Measurements from ENCODE around the gene C13orf46. TPM values are rescaled to one million over a fixed set of nuclear protein-coding genes. Genes with fewer than 3 reads are reported as not detected.

Gene C13orf46
- total and polyA plus RNA-seq, 10 of the 15 experiments (the other 5 are each of a cell fraction or from before 2014, with no cell fraction given): 0.01 to 0.18 (median 0.09) TPM; not detected in 6

- in situ Hi-C loops (cut with MboI): no loop called here
- H3K4me1 ChIP-seq (ENCODE audit: control insufficient read depth, insufficient read depth, low read length): no peaks in the 10 kb centered on the region
- H3K4me3 ChIP-seq: no peak overlapping the region
- no peak overlapping the region for H3K4me2 ChIP-seq (ENCODE audit: control insufficient read depth, insufficient read depth)
- ChIA-PET SMC1A (ENCODE audit: uncharacterized antibody, unreplicated experiment) (no interaction called here), POLR2A (no interaction called here), CTCF (interaction anchor here (0.6 to 1.1 kb wide), 2 partner anchors 8 to 12 kb away, joined by 3 read pairs; no protein-coding TSS in a partner anchor), RAD21 (ENCODE audit: unreplicated experiment) (no interaction called here)
- peaks cover 4% of the 10 kb centered on the region; the same call in 2 of the 3 replicates for H3K9me3 ChIP-seq (replicated peaks; ENCODE audit: control insufficient read depth, insufficient read depth, low read length)
- ATAC-seq (no peak), FAIRE-seq (no peak), DNase-seq (ENCODE audit: low read depth, low spot score) (no peak)
- intact Hi-C loops (cut with micrococcal nuclease; ENCODE audit: unreplicated experiment): no loop called here
- no peaks in the 10 kb centered on the region for H4K20me1 ChIP-seq (ENCODE audit: control insufficient read depth, insufficient read depth)
- 37% methylated on average over 13 of the region's 13 CpGs for WGBS (ENCODE audit: insufficient coverage, insufficient replicate concordance, low lambda C conversion rate, missing lambda C conversion rate)
- H3K36me3 ChIP-seq (ENCODE audit: control insufficient read depth in 2 of 2, insufficient read depth in 2 of 2, low read length in 1 of 2): no peaks in the 10 kb centered on the region
- TF ChIP-seq RBBP5 (conservative IDR thresholded peaks at IDR 0.05) (no peak), RUNX3 (IDR thresholded peaks at IDR 0.05; ENCODE audit: low read length) (0 out of 2 replicates have a peak, but pooled peaks have one; percentile 8)
- H3K27ac ChIP-seq (ENCODE audit: control insufficient read depth, insufficient read depth): no peak overlapping the region
- H3K27me3 ChIP-seq (replicated peaks in 1 of 2; ENCODE audit: control insufficient read depth in 2 of 2, insufficient read depth in 2 of 2, low read length in 1 of 2): peaks cover 1 to 2% of the 10 kb centered on the region in 2 experiments; a peak in 1 of 4 replicates
- no peak overlapping the region for H2AFZ ChIP-seq (ENCODE audit: control insufficient read depth, low read depth, low read length)
- H3K79me2 ChIP-seq (ENCODE audit: control insufficient read depth, insufficient read depth, low read length): no peaks in the 10 kb centered on the region
- H3K9ac ChIP-seq (ENCODE audit: control insufficient read depth, insufficient read depth, low read length): no peak overlapping the region
- no TSS peak for BruUV-seq (replicated peaks)
These were observed 53.1 kb downstream of the C13orf46 start for GRCh38 chr13:113920606-113921286.

GRCh38 chr13:113919761-113920559 is 53.9 kb downstream of the C13orf46 start:
- H3K9me3 ChIP-seq (replicated peaks; ENCODE audit: control insufficient read depth, insufficient read depth, low read length): peaks cover 4% of the 10 kb centered on the region; the same call in 2 of the 3 replicates
- POLR2A ChIA-PET: no interaction called here
- H4K20me1 ChIP-seq (ENCODE audit: control insufficient read depth, insufficient read depth): no peaks in the 10 kb centered on the region
- no peak overlapping the region for H2AFZ ChIP-seq (ENCODE audit: control insufficient read depth, low read depth, low read length)
- no TSS peak for BruUV-seq (replicated peaks)
- no peak overlapping the region for H3K9ac ChIP-seq (ENCODE audit: control insufficient read depth, insufficient read depth, low read length)
- CTCF ChIA-PET: interaction anchor here (1.1 kb wide), 1 partner anchor 8 kb away, joined by 3 read pairs; no protein-coding TSS in a partner anchor
- H3K79me2 ChIP-seq (ENCODE audit: control insufficient read depth, insufficient read depth, low read length): no peaks in the 10 kb centered on the region
- intact Hi-C loops (cut with micrococcal nuclease; ENCODE audit: unreplicated experiment): no loop called here
- 31% methylated on average over 9 of the region's 9 CpGs for WGBS (ENCODE audit: insufficient coverage, insufficient replicate concordance, low lambda C conversion rate, missing lambda C conversion rate)
- RAD21 ChIA-PET (ENCODE audit: unreplicated experiment): no interaction called here
- no peak overlapping the region for H3K4me2 ChIP-seq (ENCODE audit: control insufficient read depth, insufficient read depth)
- H3K36me3 ChIP-seq (ENCODE audit: control insufficient read depth in 2 of 2, insufficient read depth in 2 of 2, low read length in 1 of 2): no peaks in the 10 kb centered on the region
- in situ Hi-C loops (cut with MboI): no loop called here
- ATAC-seq: no peak
- no peak for TF ChIP-seq HSF1 (IDR thresholded peaks at IDR 0.05; ENCODE audit: low read depth, low read length)
- no peak for TF ChIP-seq FOS (IDR thresholded peaks at IDR 0.05; ENCODE audit: borderline replicate concordance, extremely low read depth, insufficient read length)
- no peaks in the 10 kb centered on the region for H3K4me1 ChIP-seq (ENCODE audit: control insufficient read depth, insufficient read depth, low read length)
- SMC1A ChIA-PET (ENCODE audit: uncharacterized antibody, unreplicated experiment): no interaction called here
- H3K27ac ChIP-seq (ENCODE audit: control insufficient read depth, insufficient read depth): no peak overlapping the region
- H3K4me3 ChIP-seq: no peak overlapping the region
- no peak for DNase-seq (ENCODE audit: low read depth, low spot score)
- H3K27me3 ChIP-seq (replicated peaks in 1 of 2; ENCODE audit: control insufficient read depth in 2 of 2, insufficient read depth in 2 of 2, low read length in 1 of 2): peaks cover 1 to 2% of the 10 kb centered on the region in 2 experiments; a peak in 1 of 4 replicates
- no peak for FAIRE-seq
